Ovary (tissue), 9 donors: Measurements from ENCODE around the gene RNH1. TPM values are rescaled to one million over a fixed set of nuclear protein-coding genes. Genes with fewer than 3 reads are reported as not detected.
A peak's percentile ranks its signal among the peaks of the same experiment; 100 is the strongest.
"Not testable (repeated sequence)": the region's sequence is repeated elsewhere in the genome, so short reads cannot be mapped to it uniquely, and the experiment has no call there.

Experiments used
- DNase-seq, 5 donors: peaks; one replicate each; pipeline ENCODE4 v3.0.0-alpha.2; 2019 to 2020
- H3K27ac ChIP-seq, 2 donors: fragments of 200-600 bp; one replicate each; pipeline versions ENCODE4 v1.5.1 to v1.8.0; 2019 to 2022
- H3K27me3 ChIP-seq: fragments of 200-600 bp; one replicate; pipeline ENCODE4 v1.8.0; 2022
- H3K36me3 ChIP-seq: fragments of 200-600 bp; sonication (generic); one replicate; pipeline ENCODE4 v1.5.1; 2019
- H3K4me1 ChIP-seq: one replicate; pipeline ENCODE4 v1.8.1; 2013; ENCODE audit warnings: mild to moderate bottlenecking, moderate library complexity; ENCODE audit not compliant: insufficient read depth
- H3K4me3 ChIP-seq: fragments of 200-600 bp; sonication (generic); one replicate; pipeline ENCODE4 v1.5.1; 2017
- H3K9me3 ChIP-seq, 2 donors: fragments of 200-600 bp in 1 of 2; sonication (generic) in 1 of 2; one replicate each; pipeline versions ENCODE4 v1.5.1 to v1.8.1; 2013 to 2019; ENCODE audit warnings: mild to moderate bottlenecking in 1 of 2, moderate library complexity in 1 of 2
- EP300 ChIP-seq: sonication (generic); formaldehyde crosslinking; IDR thresholded peaks from one replicate; pipeline ENCODE4 v1.6.1; 2017; ENCODE audit warnings: antibody characterized with exemption
- POLR2A ChIP-seq: fragments of 450-650 bp; IDR thresholded peaks from one replicate; pipeline ENCODE4 v1.6.1; 2017; ENCODE audit warnings: antibody characterized with exemption, mild to moderate bottlenecking, moderate library complexity
- WGBS, 3 donors: extraction: QIAGEN DNeasy Blood & Tissue Kit in 1 of 3; methylation state at CpG; one replicate each; pipeline versions ENCODE4 v1.1.5 to v1.1.7; 2013 to 2017; 5-methylcytosine and 5-hydroxymethylcytosine counted together
- intact Hi-C, 4 donors: fragments of 100-400 bp; cut with DNase I; formaldehyde crosslinking; loops; one replicate each; pipeline versions ENCODE4 v1.11.0 to v1.15.1; 2022 to 2023
- polyA plus RNA-seq, 2 donors: library from polyadenylated mRNA; stranded (reverse); fragments of 200-250 nt in 1 of 2; fragments of 350-450 nt in 1 of 2; fragmentation: Illumina TruSeq in 1 of 2; extraction: RNeasy Lipid Tissue Mini Kit (QIAGEN cat#74804) in 1 of 2; gene quantifications; one replicate each; pipeline ENCODE4 v1.2.3, GENCODE V29; 2013 to 2014
- total RNA-seq, 7 donors: library from RNA; depleted of rRNA in 2 of 7; stranded (reverse); fragments of >200 nt in 2 of 7; fragmentation: NEBNext Ultra II Directional in 3 of 7; extraction: Animal tissue kit (Norgen Biotek cat#: 25700) in 3 of 7; gene quantifications; one replicate each; pipeline versions ENCODE4 v1.1.0 to v1.2.4, GENCODE V29; 2016 to 2023
- TF ChIP-seq, protein P1 (sequence below), 3 donors: fragments of 450-650 bp in 2 of 3; fragments of 200-600 bp in 1 of 3; IDR thresholded peaks; one replicate each; pipeline versions ENCODE4 v1.5.1 to v1.8.0; 2016 to 2022; ENCODE audit warnings: antibody characterized with exemption in 3 of 3, mild to moderate bottlenecking in 1 of 3
- donor health status: DM: no; HTN: no; CAD: no; lungs with moderate emphysema.
- donor health status: DM: no; HTN: no; CAD: no.
- donor health status: Bipolar disorder and iron deficiency.
- donor health status: DM: yes; HTN: yes; CAD: no.
- donor health status: DM: no; HTN: no; CAD: no.
- donor health status: DM: yes; HTN: yes; CAD: no.

Gene RNH1
- total and polyA plus RNA-seq, 9 donors = 17.4 to 233 (median 156) TPM

DNA sequence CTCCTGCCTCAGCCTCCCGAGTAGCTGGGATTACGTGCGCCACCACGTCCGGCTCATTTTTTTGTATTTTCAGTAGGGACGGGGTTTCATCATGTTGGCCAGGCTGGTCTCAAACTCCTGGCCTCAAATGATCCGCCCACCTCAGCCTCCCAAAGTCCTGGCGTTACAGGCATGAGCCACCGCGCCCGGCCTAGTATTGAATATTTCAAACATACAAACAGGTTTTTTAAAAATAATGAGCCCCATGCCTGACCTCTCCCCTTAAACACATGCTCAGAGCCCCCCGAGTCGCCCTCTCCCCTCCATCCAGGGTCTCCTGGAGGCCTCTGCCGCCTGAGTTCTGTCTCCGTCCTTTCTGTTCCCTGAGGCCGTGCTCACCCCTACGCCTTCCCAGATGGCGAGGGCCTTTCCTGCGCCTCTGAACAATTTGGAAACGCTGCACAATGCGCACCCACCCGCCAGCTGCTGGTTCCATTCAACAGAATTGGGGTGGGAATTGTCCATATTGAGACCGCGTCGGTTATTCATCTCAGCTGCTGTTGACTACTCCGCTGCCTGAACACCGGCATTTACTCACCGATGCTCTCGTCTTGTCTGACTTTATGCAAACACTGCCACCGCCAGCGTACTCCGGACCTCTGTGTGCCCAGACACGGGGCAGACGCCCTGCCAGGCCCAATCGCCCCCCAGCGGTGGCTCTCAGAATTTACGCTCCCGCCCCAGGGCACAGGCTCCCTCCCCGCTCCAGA, 13.6 kb upstream of the RNH1 start:
- Histone ChIP-seq H3K27me3 (no peaks in the 10 kb centered on the region), H3K4me3 (no peak overlapping the region), H3K27ac (no peak overlapping the region), H3K36me3 (no peaks in the 10 kb centered on the region), H3K4me1 (no peaks in the 10 kb centered on the region), H3K9me3 (no peaks in the 10 kb centered on the region)
- intact Hi-C loops = no loop called here
- WGBS, 3 donors = 92% methylated on average over 39 of the region's 39 CpGs
- DNase-seq = peak in 1 of 5 donors; percentile 46
- TF ChIP-seq, protein P1, sequence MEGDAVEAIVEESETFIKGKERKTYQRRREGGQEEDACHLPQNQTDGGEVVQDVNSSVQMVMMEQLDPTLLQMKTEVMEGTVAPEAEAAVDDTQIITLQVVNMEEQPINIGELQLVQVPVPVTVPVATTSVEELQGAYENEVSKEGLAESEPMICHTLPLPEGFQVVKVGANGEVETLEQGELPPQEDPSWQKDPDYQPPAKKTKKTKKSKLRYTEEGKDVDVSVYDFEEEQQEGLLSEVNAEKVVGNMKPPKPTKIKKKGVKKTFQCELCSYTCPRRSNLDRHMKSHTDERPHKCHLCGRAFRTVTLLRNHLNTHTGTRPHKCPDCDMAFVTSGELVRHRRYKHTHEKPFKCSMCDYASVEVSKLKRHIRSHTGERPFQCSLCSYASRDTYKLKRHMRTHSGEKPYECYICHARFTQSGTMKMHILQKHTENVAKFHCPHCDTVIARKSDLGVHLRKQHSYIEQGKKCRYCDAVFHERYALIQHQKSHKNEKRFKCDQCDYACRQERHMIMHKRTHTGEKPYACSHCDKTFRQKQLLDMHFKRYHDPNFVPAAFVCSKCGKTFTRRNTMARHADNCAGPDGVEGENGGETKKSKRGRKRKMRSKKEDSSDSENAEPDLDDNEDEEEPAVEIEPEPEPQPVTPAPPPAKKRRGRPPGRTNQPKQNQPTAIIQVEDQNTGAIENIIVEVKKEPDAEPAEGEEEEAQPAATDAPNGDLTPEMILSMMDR (IDR thresholded peaks at IDR 0.05) = no peak
- TF ChIP-seq POLR2A (no peak), EP300 (no peak)

DNA sequence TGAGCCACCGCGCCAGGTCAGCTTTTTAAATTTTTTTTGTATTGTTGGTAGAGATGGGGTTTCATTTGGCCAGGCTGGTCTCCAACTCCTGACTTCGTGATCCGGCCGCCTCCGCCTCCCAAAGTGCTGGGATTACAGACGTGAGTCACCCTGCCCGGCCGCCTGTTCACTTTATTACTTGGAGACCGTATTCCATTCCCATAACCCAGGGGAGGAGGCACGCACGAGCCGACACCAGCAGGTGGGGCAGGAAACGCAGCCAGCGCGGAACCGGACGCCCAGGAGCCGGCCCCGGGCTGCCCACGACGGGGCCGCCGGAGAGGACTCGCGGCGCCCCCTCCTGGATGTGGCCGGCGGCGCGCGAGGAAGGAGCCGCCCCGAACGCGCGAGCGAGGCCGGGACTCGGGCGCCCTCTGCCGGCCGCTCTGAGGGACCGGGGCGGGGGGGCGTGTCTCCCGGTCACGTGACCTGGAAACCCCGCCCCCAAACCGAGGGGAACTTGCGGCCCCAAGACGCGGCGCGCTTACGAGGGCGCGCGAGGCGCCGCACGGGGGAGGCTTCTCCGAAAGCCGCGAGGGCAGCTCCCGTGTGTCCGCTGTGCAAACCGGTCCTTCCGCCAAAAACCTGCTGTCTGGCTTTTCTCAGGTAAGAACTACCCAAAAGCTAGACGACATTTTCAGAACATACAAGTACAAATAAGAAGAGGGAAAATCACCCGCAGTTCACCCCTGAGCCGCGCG, 11.6 kb upstream of the RNH1 start:
- peak overlapping the region in 1 of 2 donors; percentile 40 for H3K27ac ChIP-seq
- WGBS, 3 donors = 4 to 11% (median 5%) methylated on average over 45 to 74 of the region's 74 CpGs

DNA sequence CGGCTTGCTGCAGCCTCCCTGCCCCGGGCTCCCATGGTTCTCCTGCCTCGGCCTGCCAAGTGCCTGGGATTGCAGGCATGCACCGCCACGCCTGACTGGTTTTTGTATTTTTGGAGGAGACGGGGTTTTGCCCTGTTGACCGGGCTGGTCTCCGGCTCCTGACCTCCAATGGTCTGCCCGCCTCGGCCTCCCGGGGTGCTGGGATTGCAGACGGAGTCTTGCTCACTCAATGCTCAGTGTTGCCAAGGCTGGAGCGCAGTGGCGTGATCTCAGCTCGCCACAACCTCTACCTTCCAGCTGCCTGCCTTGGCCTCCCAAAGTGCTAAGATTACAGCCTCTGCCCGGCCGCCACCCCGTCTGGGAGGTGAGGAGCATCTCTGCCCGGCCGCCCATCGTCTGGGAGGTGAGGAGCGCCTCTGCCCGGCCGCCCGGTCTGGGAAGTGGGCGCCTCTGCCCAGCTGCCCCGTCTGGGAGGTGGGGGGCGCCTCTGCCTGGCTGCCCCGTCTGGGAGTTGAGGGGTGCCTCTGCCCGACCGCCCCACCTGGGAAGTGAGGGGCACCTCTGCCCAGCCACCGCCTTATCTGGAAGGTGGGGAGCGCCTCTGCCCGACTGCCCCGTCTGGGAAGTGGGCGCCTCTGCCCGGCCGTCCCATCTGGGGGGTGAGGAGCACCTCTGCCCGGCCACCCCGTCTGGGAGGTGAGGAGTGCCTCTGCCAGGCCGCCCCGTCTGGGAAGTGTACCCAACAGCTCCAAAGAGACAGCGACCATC, 10.1 kb upstream of the RNH1 start:
- H3K4me1 ChIP-seq, H3K4me3 ChIP-seq, H3K27me3 ChIP-seq, H3K9me3 ChIP-seq, H3K27ac ChIP-seq, H3K36me3 ChIP-seq, intact Hi-C loops: not testable (repeated sequence)
- peak in 4 of 5 donors; percentile 22 to 50 (median 44) for DNase-seq
- WGBS, 3 donors = 95 to 96% (median 96%) methylated on average over 39 to 43 of the region's 43 CpGs

More for the DNA sequence above, 11.6 kb upstream of the RNH1 start:
- Histone ChIP-seq H3K36me3 (no peaks in the 10 kb centered on the region), H3K4me1 (no peaks in the 10 kb centered on the region), H3K9me3 (no peaks in the 10 kb centered on the region), H3K27me3 (no peaks in the 10 kb centered on the region), H3K4me3 (peak overlapping the region; percentile 1)
- TF ChIP-seq EP300 (no peak), POLR2A (peak; percentile 37)
- TF ChIP-seq, protein P1 (IDR thresholded peaks at IDR 0.05) = peak; percentile 100
- peak; percentile 88 to 97 (median 94) for DNase-seq
- intact Hi-C loops = no loop called here

DNA sequence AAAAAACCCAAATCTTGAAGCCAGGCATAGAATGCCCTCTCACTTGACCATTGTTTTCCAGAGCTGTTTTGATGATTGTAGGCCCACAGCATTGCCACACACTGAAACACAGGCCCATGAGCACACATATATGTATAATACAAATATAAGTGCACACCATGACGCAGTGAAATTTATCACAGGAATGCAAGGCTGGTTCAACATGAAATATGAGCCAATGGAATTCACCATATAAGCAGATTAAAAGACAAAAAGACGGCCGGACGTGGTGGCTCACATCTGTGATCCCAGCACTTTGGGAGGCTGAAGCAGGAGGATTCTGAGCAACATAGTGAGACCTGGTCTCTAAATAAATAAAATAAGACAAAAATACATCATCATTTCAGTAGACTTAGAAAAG, 9.4 kb upstream of the RNH1 start:
- H3K4me3 ChIP-seq = no peak overlapping the region
- no peak overlapping the region for H3K27ac ChIP-seq
- no peaks in the 10 kb centered on the region for H3K4me1 ChIP-seq
- no peaks in the 10 kb centered on the region for H3K27me3 ChIP-seq
- DNase-seq = no peak
- TF ChIP-seq POLR2A (no peak), EP300 (no peak)
- TF ChIP-seq, protein P1 (IDR thresholded peaks at IDR 0.05) = no peak
- 89 to 94% (median 91%) methylated on average over 4 of the region's 4 CpGs for WGBS, 3 donors
- intact Hi-C loops = no loop called here
- H3K36me3 ChIP-seq = no peaks in the 10 kb centered on the region
- H3K9me3 ChIP-seq = no peaks in the 10 kb centered on the region
